CD4-positive, alpha-beta T cell treated with Interleukin-12 subunit alpha and Interleukin-12 subunit beta, for 1 hour (primary cell): ENCODE results near the gene TCOF1.

ENCODE experiments used
- DNase-seq: peaks from one replicate; pipeline ENCODE4 v3.0.0-alpha.2; 2020

TCOF1 gene

DNA sequence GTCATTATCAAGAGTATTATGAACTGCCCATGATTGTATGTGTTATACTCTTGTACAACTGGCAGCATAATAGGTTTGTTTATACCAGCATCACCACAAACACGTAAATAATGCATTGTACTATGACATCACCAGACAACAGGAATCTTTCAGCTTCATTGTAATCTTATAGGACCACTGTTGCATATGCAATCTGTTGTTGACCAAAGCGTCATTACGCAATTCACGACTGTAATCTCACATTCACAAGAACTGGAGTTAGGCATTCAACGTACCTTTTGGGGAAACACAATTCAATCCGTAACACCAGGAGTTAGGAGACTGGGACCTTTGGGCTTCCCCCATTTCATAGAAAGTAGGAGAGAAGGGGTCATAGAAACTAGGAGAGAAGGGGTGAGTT is 34.4 kb upstream of the TCOF1 start:
- DNase-seq, result no peak

DNA sequence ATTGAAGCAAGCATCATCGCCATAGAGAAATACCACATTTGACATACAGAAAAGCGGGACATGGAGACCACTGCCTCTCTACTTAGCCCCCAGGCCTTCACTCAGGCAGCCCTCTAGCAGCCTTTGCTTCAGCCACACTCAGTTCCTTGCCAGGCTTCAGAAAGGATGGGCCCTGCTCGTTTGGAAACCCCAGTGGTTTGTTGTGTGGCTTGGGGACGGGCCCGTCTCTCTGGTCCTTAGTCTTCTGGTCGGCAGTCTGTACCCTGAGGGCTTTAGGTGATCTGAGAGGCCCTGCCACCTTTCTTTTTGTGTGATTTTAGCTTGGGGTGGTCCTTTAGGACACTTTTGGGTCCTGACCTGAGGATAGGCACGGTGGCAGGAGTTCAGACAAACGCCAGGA is 33.7 kb upstream of the TCOF1 start:
- DNase-seq, result no peak

DNA sequence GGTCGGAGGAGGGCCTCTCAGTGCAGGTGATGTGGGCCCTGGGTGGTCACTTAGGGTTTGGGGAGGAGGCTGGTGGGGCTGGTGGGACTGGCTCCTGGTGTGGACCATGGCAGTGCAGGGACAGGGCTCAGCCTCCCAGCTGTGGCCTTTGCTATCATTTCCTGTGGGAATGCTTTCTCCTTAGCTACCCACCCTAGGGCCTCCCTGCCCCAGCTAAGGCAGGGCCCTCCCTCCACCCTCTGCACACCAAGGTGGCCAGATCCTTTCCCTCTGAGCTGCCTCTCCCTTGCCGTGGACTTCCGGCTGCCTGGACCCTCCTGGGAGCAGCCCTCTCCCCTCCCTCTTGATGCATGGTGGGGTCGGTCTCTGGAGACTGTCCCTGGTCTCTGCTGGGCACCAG is 32.1 kb upstream of the TCOF1 start:
- no peak for DNase-seq

DNA sequence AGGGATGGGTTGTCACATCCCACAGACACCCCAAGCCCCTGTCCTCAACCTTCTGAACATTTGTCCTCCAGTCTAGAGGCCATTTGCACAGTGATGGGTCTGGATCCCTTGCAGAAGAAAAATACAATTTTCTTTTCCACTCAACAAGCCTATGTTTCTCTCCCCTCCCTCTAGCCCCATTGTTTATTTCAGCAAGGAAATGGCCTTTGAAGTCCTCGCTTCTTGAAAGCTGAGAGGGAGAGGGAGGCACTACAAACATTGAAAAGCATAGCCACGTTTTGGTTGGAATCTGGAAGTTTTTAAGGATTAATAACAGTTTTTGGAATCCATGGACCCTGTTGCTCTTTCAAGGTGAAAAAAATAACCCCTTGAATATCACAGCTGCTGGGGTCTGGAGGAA is 30.8 kb upstream of the TCOF1 start:
- DNase-seq, result no peak

DNA sequence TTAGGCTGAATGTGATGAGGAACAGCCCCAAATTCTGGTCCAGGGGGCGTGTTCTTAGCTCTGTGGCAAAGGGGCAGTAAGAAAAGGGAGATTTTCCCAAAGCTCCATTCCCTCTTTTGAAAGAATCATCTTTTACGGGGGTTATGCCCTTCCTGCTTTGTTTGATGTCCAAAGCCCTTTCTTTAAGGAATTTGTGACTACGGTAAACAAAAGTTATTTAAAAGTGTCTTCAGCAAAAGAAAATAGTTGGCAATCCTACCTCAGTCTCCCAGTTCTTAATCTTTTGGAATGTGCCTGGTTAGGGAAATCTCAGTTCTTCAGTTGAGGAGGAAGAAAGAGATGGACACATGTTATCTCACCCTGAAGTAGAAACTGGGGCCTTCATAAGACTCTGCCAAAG is 30.4 kb upstream of the TCOF1 start:
- no peak for DNase-seq

DNA sequence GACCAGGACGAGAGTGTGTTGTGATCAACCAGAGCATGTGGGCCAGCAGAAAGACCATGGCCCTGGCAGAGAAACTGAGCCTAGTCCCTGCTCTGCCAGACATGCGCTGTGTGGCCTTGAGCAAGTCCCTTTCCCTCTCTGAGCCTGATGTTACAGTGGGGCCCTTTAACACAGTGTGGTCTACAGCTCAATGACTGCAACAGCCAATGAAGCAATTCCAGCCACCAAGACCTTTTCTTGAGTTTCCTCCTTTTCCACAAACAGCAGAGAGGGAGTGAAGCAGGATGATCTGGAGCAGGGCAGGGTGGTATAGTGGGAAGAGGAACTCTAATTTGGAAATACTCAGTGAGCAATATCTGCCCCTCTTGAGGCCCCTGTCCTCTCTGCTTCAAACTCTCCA is 29.0 kb upstream of the TCOF1 start:
- no peak for DNase-seq

DNA sequence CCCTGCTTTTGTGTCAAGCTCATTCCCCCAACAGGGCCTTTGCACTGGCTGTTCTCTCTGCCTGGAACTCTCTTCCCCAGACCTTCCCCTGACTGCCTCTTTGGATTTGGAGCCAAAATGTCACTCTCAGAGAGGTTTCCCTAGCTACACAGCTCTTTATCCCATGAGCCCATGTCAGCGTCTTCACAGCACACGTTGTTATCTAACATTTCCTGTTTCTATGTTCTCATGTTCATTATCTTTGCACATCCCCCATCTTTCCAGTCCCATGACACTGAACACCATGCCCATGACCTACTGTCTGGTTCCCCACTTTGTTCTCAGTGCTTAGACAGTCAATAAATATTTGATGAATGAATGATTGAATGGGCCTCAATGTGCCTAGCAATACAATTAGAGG is 28.5 kb upstream of the TCOF1 start:
- no peak for DNase-seq

DNA sequence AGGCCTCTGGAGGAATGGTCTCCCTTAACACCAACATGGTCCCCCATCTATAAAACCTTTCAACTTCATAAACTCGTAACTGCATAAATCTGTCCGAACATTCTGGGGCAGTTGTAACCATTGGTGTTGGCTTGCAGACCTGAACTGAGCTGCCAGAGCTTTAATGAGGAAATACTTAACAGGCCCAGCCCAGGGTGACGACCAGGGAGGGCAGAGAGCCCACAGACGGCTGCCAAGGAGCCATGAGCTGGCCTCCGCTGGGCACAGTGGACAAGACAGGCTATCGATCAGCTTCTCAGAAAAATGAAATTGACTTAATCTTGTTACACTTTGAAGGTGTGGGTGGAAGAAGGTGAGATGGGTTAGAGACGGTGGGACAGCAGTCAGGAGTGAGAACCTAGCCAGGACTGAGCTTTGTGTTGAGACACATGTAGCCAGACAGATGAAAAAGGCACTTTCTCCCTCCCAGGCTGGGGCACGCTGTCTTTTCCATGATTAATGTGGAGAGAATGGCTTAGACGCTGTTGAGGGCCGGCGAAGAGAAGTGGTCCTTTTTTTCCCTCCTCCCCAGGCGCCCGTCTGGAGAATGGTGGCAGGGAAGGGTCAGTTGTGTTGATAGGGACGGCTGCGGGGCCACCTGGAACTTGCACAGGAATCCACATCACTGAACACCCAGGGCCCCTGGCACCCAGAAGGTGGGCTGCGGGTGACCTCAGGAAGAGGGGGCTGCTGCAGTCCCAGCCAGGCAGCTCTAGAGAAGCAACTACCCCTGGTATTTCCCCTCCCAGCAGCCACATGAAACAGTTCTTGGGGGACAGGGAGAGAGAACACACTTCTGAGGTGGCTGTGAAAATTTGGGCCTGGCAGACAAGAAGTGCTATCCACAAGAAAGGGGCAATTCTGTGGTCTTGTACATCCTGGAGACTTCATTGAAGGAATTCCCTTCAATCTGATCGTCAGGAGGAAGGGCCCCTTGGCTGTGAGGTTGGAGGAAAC is 27.3 kb upstream of the TCOF1 start:
- DNase-seq, result no peak

DNA sequence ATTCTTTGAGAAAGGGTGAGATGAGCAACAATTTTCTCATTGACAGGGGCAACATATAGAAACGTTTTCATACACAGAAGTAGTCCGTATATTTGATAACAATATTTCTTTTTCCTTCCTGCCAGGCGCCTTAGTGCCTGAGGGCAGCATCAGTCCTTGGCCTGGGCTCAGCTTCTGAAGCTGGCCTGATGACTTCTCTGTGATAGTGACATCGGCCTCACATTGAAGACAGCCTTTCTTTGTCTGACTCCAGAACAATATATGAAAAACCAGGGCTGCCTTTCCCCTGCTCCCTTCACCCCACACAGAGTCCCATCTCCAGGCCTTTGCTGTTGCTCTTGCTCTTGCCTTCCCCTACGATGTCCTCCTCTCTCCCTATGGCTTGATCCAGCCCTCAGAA is 24.1 kb upstream of the TCOF1 start:
- no peak for DNase-seq

DNA sequence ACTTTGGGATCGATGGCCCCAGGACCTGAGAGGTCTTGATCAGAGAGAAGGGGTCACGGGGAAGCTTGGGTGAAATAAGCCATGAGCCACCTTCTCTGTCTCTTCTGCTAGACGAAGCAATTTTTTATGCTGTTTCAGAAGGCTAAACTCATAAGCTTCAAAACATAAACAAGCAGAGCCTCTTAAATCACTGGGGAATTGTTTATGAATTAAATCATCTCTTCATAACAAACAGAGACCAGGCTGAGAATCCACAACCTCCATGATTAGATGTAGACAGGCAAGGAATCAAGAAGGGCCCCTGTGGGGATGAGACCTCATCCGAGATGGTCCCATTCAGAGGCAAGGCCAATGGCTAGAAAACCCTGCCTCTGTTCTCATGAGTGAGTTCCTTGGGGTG is 21.7 kb upstream of the TCOF1 start:
- DNase-seq, result no peak

DNA sequence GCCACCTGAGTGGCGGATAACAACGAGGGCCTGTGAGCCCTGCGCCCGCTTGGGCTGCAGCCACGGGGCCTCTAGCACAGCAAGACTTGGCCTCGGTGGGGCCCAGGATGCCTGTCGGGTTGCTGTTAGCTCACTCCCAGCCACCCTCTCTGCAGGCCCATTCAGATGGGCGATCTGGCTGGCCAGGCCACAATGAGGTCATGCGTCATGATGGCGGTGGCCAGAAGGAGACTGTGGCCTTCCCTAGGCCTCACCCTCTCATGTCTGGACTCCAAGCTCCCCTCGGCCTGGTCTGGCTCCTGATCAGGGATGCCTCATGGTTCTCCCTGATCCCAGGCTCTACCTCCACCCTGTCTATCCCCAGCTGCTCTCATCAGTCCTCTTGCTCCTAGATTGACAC is 19.0 kb upstream of the TCOF1 start:
- DNase-seq, result no peak

DNA sequence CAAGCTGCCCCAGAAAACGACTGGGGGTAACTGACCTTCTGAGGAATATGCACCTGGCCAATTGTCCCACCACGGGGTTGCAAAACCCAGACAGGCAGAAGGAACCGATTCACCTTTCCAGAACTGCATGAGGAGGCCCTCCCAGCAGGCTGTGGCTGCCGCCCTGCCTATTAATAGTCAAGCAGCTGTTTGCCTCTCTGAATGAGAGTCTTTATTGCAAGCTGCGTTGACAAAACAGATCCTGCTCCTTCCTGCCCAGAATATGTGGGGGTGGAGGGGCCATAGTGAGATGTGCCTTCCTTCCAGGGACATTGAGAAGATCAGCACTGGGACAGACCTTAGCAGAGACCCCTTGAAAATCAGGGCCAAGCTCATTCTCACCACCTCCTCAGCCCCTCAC is 18.3 kb upstream of the TCOF1 start:
- DNase-seq, result no peak

DNA sequence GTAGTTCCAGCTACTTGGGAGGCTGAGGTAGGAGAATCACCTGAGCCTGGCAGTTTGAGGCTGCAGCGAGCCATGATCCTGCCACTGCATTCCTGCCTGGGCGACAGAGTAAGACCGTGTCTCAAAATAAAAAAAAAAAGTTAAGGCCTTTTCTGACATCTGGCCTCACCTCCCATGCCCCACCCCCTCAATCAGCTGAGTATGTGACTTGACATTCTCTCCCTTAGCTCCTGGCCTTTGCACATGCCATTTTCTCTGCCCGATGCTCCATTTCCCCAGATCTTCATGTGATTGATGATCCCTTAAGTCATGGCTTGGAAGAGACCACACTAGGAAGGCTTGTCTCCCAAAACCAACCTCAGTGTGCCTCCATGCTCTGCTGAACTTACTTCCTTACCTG is 17.7 kb upstream of the TCOF1 start:
- DNase-seq, result no peak

DNA sequence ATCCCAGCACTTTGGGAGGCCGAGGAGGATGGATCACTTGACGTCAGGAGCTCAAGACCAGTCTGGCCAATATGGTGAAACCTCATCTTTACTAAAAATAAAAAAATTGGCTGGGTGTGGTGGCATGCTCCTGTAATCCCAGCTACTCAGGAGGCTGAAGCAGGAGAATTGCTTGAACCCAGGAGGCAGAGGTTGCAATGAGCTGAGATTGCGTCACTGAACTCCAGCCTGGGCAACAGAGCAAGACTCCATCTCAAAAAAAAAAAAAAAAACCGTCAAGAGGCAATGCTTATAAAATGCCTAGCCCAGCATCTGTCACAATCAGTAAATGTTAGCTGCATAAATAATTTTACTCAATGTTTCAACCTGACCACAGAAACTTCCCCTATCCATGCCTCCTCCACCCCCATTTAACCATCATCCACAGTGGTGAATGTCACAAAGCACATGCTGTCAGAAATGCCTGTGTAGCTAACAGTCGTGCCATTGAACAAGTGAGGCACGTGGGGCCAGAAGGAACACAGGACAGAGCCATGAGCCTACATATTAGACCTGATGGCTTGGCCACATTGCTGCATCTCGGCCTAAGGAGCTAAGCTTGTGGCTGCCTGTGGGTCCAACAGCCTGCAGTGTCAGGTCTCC is 16.8 kb upstream of the TCOF1 start:
- DNase-seq, result no peak

DNA sequence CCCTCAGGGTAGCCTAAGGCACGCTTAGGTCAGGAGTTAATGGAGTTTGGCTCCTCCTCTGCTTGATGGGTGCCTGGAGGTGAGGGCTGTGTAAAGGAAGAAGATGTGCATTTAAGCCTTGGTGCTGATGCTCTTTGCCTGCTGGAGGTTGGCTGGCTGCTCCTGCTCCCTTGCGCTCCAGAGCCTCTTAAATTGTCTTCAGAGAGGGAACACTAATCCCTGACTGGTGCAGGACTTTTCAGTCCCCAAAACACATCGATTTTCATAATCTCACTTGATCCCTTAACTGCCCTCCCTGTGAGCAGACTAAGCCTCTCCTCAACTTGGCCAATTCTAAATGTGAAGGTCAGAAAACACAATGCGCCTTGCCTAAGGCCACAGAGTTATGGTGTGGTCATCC is 16.2 kb upstream of the TCOF1 start:
- no peak for DNase-seq

DNA sequence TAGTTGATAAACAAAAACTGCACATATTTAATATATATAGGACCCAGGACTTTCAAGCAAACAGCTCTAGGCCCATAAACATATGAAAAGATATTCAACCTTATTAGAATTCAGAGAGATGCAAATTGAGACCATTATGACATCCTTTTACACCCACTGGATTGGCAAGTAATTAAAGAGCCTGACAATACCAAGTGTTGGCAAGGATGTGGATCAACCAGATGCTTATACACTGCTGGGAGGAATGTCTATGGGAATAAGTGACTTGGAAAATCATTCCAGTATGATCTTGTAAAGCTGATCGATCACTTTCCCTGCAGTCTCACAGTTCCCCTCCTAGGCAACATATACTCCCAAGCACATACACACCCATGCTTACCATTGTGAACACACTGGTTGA is 15.5 kb upstream of the TCOF1 start:
- DNase-seq, result no peak

DNA sequence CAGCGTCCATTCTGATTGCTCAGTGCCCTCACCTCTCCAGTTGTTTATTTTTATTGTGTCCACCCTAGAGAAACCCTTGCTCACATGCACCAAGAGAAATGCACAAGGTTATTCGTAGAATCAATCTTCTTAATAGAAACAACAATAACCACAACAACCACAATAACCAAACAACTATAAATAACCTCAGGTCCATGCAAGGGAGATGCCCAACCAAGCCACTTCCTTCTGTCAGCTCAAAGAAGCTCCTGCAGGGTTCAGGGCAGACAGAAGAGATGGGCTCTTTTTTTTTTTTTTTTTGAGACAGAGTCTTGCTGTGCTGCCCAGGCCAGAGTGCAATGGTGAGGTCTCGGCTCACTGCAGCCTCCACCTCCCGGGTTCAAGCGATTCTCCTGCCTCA is 14.9 kb upstream of the TCOF1 start:
- no peak for DNase-seq

DNA sequence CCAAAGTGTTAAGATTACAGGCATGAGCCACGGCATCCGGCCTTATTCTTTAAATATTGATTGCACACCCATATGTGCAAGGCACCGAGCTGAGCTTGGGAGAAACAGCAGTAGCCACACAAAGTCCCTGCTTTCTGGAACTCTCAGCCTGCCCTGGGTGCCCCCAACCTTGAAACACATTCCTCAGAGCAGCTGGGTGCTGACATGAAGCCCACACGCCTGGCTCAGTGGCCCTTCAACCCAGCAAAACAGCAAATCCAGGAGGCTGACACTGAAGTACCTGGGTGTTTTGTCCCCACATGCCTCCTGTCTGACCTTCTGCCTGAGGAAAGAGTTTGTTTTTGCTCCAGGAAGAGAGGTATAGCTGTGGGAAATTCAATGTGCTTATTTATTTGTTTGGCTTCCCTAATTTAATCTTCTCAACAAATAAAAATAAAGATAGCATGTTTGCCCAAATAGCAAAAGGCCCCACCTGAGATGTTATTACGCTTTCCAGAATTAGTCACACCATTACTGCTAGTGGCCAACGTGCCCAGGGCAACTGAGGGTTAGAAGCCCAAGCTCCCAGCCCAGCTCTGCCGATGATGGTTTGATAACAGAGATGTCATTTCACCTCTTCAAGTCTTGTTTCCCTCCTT is 13.4 kb upstream of the TCOF1 start:
- DNase-seq, result no peak

DNA sequence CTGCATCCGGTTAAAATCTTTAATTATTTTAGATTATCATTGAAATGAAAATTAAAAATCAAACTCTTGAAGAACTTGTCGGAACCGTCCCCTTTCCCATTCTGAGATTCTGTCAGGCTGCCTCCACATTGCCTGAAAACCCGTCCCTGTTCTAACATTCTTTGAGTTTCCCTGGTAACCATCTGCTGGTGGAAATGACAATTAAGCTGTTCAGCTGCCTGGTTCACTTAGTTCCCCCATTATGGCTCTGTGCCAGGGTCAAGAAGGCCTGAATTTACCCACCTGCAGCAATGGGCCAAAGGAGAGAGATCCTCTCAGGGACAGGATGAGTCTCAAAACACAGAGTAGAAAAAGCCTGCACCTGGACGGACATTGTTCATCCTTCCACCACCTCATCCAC is 11.8 kb upstream of the TCOF1 start:
- no peak for DNase-seq

DNA sequence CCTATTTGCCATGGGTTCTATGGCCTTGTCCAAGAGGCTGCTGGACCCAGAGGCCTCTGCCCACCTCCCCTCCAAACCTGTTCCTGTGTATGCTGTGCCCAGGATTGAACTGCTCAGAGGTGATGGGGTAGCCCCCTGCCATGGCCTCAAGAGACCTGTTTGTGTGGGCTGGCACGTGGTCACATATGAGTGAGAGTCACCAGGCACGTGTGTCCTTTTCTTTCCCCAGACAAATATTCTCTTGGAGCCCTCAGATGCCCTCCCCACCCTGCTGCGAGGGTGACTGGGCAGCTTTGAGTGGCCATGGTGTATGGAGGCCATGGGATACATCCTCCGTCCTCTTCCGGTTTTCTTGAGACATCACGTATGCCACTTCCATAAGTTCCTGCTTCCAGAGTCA is 10.9 kb upstream of the TCOF1 start:
- no peak for DNase-seq

DNA sequence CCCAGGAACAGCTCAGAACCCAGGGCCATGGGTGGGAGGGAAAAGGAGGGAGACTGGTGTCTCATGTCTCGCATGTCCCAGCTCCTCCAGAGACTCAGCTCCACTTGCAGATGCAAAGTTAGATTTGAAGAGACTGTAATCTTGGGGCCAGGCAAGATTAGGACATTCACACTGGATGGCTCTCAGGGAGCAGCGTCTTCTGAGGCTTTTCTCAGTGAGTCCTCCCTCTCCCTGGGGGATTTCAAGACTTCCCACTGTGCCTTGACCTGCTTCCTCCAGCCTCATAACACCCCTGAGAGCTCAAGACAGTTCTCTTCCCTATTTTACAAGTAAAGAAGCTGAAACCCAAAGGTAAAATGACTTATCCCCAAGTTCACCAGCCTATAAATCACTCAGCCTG is 10.5 kb upstream of the TCOF1 start:
- DNase-seq, result no peak

DNA sequence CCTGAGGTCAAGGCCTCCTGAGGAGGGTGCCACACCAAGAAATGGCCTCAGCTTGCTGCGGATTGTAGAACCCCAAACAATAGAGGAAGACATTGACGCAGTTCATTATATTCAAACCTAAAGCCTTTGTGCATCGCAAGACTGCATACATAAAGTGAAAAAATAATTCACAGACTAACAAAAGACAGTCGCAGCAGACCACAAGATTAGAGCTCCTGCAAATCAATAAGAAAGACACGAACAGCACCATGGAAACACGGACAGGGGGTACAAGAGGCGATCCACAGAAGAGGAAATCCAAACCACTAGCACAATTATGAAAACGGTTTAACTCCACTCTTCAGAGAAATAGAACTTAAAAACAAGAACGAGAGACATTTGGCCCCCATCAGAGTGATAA is 10.0 kb upstream of the TCOF1 start:
- no peak for DNase-seq

DNA sequence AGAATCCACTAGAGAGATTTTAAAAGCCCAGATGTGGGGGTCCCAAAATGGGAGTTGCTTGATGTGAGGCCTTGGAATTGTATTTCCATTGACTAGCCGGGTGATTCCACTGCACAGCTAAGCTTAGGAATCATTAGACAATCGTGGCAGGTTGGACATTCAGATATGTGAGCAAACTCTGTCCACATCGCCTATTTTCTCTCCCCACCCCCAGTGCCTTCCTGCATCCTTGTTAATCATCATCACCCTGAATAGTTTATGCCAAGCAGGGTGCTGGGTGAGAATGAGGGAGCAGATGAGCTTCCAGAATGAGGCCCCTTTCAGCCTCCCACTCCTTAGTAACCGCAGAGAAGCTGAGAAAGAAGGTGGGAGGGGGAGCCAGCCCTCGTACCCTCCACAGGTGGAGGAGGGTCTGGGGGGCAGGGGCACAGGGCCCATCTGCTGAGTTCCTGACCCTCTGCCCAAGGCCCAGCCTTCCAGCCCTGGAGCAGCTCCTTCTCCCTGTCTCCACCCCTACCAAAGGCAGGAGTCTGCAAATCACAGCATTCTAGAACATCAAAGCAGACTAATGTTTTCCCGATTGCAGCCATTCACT is 7.7 kb upstream of the TCOF1 start:
- no peak for DNase-seq
